NCI-H526 treated with DMSO at 0.1 percent for 48 hours (cell line): Measurements from ENCODE around the gene ALDOA.
A peak's percentile ranks its signal among the peaks of the same experiment; 100 is the strongest.

Experiments used
- DNase-seq: peaks from one replicate; lab custom pipeline; 2025; lab: John Stamatoyannopoulos, UW

The ALDOA gene

GRCh38 chr16:30069611-30070462 lies 4.3 kb downstream of the ALDOA start:
- no peak for DNase-seq

GRCh38 chr16:30070490-30070889 lies 4.9 kb downstream of the ALDOA start:
- no peak for DNase-seq

GRCh38 chr16:30075503-30076275 lies 10.1 kb downstream of the ALDOA start, which contains the start of gene PPP4C:
PPP4C (plus strand) TSS chr16:30075994; CDS start chr16:30076378, 384 bp downstream.
- peak; percentile 74 for DNase-seq

GRCh38 chr16:30076276-30076791 lies 10.8 kb downstream of the ALDOA start:
- no peak for DNase-seq

GRCh38 chr16:30077656-30078055 lies 12.1 kb downstream of the ALDOA start:
- DNase-seq, result no peak

GRCh38 chr16:30078744-30079143 lies 13.2 kb downstream of the ALDOA start:
- DNase-seq, result no peak

GRCh38 chr16:30079480-30079879 lies 13.9 kb downstream of the ALDOA start:
- no peak for DNase-seq

GRCh38 chr16:30082545-30083090 lies 17.1 kb downstream of the ALDOA start:
- no peak for DNase-seq

GRCh38 chr16:30083216-30084055 lies 17.9 kb downstream of the ALDOA start:
- no peak for DNase-seq

GRCh38 chr16:30084096-30084815 lies 18.7 kb downstream of the ALDOA start:
- DNase-seq, result no peak

- DNase-seq, result no peak
Observed at GRCh38 chr16:30084816-30085159, 19.2 kb downstream of the ALDOA start.

- DNase-seq, result no peak
Observed at GRCh38 chr16:30085247-30085646, 19.7 kb downstream of the ALDOA start.

GRCh38 chr16:30085820-30086219 lies 20.3 kb downstream of the ALDOA start:
- DNase-seq, result no peak

GRCh38 chr16:30086291-30087140 lies 21.0 kb downstream of the ALDOA start:
- DNase-seq, result no peak

- no peak for DNase-seq
Observed at GRCh38 chr16:30087181-30087898, 21.8 kb downstream of the ALDOA start.

- no peak for DNase-seq
Observed at GRCh38 chr16:30088237-30088831, 22.8 kb downstream of the ALDOA start.

- DNase-seq, result no peak
Observed at GRCh38 chr16:30088832-30089624, 23.5 kb downstream of the ALDOA start.
